HG03342 (cell line): ENCODE data around the gene CSGALNACT2.

Source experiments
- ATAC-seq: cut with Tn5 transposase; IDR thresholded peaks from one replicate; pipeline ENCODE4 v1.9.1; 2021; ENCODE audit warnings: mild to moderate bottlenecking, moderate library complexity; ENCODE audit not compliant: unreplicated experiment

Gene CSGALNACT2

DNA sequence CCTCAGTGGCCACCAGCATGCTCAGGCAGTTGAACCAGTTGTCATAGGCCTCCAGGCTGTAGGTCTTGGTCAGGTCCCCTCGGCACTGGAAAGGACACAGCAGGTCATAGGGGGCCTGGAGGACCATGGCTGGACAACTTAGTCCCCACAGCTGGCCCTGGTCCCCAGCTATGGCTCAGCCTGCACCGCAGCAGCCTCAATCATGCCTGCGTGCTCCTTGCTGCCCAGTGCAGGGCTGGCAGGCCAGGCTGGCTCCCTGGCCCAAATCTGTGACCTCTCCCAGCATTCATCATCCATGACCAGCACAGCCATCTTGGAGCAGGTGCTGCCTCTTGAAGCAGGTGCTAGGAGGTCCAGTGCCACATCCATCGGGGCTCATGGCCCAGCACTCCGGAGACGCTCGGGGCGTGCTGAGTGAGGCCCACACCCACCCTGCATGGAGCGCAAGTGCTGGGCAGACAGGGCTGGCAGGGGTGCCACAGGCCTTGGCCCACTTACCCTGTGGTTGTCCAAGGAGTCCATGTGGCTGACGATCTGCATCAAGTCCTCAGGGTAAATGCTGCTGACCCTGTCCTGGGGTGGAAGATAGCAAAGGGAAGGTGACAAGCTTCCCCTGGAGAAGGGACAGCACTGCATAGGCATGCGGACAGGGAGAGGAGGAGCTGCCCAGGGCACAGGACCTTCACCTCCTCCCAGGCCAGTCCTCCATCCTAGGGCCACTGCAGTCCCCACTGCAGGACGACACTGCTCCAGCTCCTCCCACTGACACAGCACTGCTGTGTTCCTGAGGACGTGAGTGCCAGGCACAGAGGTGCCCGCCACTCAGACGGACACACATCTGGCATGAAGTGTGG, 61.7 kb downstream of the CSGALNACT2 start:
- ATAC-seq = no peak

DNA sequence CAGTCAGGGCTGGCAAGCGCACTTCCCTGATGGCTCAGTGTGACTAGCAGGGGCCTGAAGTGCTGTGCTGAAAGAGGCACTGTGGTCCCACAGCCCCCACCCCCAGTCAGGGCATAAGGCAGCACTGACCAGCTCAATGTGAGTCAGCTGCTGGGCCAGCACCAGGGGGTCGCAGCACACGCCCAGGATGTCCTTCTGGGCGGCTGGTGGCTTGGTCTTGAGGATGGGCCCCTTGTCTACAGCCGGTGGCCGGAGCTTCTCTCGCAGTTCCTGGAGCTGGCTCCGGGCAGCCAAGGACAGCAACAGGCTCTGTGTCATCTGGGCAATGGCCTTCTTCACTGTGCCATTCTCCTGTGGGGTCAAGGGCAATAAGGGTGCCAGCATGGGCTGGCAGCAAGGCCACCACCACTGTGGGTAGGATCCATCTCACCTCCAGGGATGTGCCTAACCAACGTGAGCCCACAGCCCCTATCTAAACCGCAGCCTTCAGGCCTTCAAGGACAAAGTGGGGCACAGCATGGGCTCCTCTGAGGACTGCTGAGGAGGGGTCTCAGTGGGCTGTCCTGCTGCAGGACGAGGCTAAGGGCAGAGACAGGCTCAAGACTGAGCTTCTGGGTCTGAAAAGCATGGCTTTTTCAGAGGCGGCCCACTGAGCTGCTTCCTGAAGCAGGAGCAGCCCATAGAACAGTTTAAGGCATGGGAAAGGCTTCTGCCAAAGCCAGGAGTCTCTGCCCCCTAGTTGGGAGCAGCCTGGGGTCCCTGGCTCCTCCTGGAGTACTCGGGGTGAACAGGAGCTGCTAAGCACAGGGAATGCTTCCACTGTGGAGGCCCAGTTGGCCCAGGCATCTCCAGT, 62.5 kb downstream of the CSGALNACT2 start:
- no peak for ATAC-seq

DNA sequence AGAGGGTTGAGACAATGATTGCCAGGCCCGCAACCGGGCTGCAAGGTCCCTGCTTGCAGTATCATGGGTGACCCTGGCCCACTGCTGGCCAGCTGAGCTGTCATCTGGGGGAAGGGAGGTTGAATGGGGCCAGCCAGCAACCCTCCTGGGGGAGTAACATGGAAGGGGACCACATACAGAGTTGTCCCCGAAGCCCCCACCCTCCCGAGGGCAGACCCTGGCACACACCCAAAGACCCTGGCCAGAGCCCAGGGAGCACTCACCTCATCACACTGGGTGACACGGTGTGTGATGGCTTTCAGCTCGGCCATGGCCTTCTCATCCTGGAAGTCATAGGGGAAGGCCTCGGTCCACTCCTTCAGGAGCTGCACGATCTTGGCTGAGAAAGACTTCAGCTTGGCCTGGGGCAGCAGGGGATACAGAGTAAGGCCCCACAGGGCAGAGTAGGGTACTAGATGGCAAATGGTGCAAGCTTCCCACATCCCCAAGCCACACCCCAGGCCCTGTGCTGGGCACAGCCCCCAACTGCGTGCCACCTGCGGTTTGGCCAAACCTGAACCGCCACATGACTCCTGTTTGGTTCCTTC, 63.4 kb downstream of the CSGALNACT2 start:
- ATAC-seq = no peak

DNA sequence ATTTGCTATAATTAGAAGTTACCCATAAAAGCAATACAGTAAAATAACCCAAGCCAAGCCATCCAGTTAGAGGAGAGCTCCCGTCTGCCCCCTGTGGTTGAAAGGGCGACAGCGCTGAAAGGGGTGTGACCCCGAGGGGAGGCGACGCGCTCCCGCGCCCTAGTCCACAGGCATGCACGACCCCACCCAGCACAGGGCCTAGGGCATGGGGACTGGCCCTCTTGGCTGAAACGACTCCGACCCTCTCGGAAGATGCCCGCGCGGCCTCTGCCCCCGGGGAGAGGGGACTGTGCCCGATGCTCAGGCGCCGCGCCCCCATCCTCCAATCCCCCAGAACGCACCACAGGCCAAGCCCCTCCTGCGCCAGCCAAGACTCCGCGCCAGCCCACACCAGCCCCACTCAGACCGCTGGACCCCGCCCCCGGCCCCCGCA, 64.0 kb downstream of the CSGALNACT2 start:
- ATAC-seq = peak; percentile 50

DNA sequence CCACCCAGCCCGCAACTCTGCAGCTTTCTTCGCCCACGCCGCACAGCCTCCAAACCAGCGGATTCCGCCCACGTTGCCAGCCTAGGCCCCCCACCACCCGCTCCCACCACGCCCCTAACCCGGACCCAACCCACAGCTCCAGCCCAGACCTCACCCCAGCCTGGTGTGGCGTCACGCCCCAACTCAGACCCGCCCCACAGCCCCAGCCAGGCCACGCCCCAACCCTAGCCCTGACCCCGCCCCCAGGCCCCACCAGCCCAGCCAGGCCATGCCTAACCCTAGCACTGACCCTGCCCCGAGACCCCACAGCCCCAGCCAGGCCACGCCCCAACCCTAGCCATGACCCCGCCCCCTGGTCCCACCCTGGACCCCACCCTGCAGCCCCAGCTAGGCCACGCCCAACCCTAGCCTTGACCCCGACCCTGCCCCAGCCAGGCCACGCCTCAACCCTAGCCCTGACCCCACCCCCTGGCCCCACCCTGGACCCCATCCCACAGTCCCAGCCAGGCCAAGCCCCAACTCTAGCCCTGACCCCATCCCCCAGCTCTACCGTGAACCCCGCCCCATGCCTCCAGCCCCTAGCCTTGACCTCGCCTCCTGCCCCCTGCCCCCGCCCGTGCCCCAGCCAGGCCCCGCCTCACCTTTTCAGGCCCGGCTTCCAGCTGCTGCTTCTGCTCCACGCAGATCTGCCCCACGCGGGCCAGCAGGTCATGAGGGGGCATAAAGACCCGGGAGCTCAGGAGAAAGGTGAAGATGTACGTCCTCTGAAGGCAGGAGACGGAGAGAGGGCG, 64.6 kb downstream of the CSGALNACT2 start:
- ATAC-seq = peak; percentile 36

DNA sequence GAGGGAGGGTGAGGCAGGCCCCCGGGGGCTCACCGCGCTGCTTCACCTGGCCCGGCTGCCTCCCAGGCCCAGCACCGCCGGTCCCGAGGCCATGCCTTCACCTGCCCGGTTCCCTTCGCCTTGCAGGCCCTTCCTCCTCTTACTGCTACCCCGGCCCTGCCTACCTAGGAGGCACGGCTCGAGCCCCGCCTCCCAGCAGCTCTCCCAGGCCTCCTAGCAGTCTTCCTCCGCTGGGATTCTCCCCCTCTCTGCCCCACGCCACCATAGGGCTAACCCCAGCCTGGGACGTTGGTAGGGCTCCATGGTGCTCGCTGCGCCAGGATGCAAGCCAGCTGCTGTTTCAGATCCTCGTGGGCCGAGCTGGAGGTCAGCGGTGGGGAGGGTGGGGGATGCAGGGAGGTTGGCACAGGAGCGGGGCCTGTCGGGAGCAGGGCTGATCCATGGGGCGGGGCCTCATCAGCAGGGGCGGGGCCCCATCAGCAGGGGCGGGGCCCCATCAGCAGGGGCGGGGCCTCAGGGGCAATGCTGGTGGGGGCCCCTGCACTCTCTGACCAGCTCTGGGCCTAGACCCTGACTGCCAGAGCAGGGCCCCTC, 65.3 kb downstream of the CSGALNACT2 start:
- peak; percentile 35 for ATAC-seq

DNA sequence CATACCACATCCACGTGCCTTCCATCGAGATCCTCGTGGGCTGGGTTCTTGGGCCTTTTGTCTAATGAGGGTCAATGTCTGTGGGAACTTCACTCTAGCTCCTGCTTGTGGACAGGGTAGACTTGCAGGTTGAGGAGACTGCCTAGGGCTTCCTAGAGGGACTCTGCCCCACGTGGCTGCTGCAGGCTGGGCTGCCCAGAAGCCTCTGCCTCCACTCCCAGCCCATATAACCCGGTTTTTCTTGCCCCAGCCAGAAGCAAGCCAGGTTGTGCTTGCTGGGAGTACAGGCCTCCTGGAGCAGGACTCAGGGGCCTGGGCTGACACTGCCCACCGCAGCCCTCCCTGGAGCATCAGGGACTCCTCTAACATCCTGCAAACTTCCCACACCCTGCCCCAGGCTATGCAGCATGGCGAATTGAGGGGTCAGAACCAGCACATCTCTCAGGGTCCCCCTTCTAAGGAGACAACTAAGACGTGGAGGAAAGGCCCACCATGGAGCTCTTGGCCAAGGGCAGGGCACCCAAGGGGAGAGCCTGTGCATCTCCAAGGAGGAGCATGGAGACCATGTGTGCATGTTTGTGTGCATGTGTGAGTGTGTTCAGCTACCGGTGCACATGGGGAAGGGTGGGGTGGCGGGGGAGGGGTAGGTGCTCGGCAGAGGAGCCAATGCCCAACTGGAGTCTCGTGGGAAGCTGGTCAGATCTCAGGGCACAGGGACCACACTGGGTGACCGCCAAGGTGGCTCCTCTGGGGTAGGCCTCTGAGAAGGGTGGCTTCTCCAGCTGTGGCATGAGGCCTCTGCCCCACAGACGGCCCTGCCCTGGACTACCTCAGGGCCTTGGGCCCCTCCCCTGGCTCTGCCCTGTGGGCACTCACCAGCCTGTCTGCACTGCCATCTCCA, 66.0 kb downstream of the CSGALNACT2 start:
- peak; percentile 5 for ATAC-seq

DNA sequence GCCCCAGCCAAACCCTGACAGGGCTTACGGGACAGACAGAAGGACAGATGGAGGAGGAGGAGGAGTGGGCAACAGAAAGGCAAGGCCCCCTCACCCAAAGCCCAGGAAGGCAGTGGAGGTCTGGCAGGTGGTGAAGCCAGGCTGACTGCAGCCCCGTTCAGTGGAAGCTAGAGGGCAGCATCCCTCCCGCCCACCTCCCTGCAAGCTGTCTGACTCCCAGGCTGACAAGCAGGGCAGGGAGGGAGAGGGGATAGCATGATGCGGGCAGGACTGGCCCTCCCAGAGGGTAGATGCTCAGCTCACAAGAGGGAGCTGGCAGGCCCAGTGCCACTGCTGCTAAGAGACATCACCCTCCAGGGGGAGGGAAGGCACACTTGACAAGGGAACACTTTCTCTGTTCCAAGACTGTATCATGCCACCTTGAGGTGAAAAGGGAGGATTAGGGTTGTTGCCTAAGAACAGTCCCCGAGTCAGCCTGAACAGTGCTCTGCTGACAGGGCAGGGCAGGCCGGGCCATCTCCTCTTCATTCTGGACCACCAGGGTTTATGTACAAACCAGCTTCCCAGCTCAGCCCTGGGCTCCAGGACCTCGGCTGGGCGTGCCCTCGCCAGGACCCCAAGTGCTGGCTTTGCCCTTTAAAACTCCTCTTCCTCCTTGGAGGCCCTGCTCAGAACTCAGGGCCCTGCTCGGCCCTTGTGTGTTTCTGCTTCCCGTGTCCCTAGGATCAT, 66.9 kb downstream of the CSGALNACT2 start:
- ATAC-seq = peak; percentile 63

DNA sequence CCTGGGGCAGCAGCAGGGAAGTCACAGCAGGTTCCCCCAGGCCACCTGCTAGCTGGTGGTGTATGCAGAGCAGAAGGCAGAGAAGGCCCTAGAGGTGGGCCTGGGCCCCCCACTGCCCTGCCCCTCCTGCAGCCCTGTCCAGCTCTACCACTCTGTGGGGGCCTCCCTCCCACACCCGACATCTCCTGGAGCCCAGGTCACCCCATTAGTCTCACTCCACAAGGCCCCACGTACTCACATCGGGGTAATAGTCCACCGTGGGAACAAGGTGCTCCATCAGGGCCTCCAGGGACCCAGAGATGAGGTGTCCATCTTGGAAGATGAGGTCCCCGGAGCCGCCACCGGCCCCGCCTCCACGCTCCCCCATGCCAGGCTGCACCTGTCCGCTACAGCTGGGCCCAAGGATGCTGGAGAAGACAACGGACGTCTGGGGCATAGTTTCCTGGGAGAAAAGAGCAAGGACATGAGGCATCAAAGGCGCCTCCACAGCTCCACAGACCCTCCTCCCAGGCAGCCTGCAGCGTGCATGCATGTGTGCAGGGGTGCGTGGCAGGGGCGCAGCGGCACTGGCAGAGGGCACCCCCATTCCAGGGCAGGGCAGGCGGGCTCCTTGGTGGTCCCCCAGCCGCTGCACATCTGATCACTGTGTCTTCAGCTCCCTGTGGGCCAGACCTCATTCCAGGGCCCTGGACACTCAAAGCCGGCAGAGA, 67.6 kb downstream of the CSGALNACT2 start:
- ATAC-seq = no peak

DNA sequence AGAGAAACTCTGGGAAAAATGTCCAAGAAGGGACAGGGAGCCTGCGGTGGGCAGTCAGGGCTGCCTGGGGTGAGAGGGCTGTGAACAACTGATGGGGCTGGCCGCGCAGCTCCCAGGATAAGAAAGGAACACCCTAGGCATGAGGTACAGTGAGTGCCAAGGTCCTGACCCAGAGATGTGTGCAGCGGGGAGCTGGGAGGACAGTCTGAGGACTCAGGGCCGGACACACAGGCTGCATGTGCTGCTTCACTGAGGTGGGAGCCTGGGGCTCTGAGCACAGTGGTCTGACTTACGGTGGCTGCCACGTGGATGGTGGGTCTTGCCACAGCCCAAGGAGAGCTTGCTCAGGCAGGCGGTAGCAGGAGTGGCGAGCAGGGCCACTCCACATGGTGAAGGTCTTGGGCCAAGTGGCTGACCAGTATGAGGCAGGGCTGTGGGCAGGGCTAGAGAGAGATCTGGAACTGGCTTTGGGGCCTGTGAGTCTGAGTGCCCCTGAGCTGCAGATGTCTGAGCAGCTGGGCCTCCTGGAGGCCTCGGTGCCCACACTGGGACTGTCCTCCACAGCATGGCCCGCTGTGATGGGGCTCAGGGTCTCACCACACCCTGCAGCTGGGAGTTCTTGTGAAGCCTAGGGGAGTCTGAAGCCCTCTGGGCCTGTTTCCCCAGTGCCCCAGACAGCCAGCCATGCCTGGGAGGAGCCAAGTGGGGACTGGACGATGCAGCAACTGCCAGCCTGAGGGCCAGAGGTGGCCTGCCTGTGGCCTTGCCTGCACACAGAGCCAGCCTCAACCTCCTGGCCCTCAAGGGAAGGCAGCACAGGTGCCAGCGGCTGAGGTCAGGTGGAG, 68.4 kb downstream of the CSGALNACT2 start:
- ATAC-seq = no peak

DNA sequence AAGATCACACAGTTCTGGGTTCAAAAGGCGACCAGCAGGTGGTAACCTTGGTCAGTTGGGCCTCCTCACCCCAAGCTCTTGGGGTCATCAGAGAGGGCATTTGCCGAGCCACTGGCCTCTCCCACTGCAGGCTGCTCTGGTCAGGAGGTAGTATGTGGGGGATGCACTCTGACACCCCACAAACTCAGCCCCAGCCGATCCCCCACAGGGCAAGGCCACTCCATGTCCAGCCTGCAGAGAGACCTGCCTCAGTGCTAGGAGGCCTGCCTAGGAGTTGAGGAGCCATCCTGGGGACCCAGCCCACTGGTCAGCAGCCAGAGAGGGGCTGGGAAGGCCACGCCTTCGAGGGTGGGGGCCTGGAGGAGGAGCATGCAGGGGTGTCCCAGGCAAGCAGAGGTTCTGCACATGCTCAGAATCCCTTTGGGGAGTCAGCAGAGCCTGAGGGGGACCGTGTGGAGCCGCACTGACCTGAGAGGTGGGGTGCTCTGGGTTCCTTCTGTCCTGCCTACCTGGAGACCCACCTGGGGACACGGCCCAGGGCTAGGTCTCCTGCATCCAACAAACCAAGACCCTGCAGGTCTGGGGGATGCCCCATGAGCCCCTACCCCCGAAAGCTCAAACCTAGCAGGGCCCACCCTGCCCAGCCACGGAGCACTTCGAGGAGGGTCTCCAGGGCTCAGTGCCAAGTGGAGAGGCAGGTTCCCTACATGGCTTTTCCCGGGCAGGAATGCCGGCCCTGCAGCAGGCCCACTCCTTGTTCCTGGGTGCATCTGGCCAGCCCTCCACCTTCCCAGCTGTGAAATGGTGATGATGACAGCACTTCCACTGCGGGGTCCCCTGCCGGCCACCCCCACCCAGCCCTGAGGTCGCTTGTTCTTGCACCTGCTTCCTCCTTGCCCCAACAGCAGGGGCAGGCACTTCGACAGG, 70.2 kb downstream of the CSGALNACT2 start:
- ATAC-seq = no peak

DNA sequence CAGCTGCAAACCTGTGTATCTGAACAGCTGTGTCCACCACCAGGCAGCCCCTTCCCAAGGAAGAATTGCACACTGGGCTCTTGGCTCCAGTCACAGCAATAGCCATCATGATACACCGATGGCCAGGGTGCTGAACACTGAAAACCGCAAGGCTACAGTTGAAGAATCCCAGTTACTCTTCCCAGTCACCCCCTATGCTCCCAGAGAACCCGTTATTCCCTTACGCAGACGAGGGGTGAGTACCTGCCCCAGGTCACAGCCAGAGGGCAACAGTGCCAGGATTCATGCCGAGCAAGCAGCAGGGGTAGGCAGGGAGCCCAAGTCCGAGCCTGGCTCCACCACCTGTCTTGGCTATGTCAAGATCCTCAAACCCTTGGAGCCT, 70.8 kb downstream of the CSGALNACT2 start:
- ATAC-seq = no peak

DNA sequence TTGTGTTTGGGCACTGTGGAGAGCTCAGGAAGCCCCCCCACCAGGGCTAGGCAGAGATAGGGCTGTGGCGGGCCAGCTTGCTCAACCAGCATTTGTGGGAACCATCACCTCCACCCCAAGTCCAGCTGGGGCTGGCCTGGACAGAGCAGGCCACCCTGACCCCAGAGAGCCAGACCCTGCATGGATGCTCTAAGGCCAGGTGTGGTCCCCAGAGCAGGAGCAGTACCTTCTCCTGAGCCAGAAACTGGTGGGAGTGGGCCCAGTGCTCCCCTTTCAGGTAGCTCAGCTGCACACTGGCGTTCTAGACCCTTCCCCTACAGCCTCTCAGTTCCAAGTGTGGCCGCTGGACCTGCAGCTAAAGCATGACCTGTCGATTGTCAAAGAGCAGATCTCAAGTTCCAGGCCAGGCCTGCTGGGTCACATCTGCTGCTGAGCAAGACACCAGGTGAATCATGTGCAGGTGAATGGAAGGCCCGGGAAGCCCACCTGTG, 71.5 kb downstream of the CSGALNACT2 start:
- no peak for ATAC-seq

DNA sequence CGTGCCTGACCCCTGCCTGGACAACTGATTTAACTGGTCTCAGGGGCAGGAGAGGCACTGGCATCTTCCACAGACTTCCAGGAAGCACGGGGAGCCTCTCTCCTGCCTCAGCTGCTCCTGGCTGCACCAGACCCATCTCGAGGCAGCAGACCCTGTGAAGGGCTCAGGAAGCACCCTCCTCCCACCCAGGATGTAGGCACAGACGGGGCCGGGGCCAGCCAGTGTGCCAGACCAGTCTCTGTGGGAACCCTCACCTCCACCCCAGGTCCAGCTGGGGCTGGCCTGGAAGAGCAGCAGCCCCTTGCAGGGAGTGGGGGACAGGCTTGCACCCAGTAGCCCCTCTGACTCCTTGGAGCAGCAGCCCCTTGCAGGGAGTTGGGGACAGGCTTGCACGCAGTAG, 72.3 kb downstream of the CSGALNACT2 start:
- ATAC-seq = no peak

DNA sequence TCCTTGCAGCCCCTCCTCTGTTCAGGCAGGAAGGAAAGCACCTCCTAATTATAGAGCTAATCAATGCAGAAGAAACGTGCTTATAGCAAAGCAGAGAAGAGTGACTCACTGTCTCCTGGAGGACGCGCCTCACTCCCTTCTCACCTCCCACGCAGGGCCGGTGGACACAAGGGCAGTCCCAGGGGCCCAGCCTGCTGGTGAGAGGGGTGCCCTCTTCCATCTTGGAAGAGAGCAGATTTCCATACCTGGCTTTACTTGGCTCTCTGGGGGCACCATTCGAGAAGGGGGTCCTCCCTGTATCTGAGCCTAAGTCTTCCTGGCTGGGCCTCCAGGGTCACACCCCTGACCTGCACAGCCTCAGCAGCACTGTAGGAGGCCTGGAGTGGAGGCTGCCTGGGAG, 72.8 kb downstream of the CSGALNACT2 start:
- no peak for ATAC-seq
